NCI-H460 (cell line): ENCODE measurements around the gene PGC. TPM values are rescaled to one million over a fixed set of nuclear protein-coding genes. Genes with fewer than 3 reads are reported as not detected.
"Not testable (repeated sequence)": the region's sequence is repeated elsewhere in the genome, so short reads cannot be mapped to it uniquely, and the experiment has no call there.

Experiments
- DNase-seq: peaks from one replicate; pipeline ENCODE4 v3.0.0-alpha.2; 2016; ENCODE audit warnings: low read depth; ENCODE audit errors: extremely low read depth
- total RNA-seq: library from RNA; depleted of rRNA; stranded (reverse); fragments of >200 nt; shearing (Covaris generic); gene quantifications from 2 replicates; pipeline ENCODE4 v1.2.3, GENCODE V29; 2014

The PGC gene
- total RNA-seq, 1 experiment from 2014 or later: not detected

DNA sequence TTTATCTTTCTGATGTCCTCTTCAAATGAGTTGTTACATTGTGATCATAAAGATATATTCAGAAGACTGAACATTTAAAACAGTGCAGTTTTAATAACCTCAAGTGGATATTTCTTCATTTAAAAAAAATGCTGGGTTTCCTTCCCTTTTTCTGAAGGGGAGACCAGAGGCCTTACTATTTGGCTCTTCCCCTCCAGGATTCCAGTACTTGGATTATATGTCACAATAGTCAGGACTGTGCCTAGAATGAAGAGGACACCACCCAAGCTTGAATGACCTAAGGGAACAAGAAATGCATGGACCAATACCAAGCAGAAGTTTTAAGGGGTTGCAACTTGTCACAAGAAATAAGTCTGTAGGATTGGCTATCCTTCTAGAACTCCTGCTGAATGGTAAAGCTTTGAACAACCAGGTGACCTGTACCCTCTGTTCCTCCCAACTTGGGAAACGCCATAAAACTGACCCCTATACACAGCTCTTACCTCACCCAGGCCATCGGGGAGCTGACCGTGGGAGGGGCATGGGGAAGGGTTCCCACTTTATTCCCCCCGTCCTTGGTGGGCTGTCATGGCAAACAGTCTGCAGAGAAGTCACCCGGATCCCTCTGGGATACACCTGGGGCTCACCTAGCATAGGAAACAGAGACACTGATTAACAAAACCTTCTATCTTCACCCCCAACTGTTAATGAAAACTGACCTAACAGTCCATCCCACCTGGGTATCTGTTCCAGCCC is 30.5 kb upstream of the PGC start:
- no peak for DNase-seq

DNA sequence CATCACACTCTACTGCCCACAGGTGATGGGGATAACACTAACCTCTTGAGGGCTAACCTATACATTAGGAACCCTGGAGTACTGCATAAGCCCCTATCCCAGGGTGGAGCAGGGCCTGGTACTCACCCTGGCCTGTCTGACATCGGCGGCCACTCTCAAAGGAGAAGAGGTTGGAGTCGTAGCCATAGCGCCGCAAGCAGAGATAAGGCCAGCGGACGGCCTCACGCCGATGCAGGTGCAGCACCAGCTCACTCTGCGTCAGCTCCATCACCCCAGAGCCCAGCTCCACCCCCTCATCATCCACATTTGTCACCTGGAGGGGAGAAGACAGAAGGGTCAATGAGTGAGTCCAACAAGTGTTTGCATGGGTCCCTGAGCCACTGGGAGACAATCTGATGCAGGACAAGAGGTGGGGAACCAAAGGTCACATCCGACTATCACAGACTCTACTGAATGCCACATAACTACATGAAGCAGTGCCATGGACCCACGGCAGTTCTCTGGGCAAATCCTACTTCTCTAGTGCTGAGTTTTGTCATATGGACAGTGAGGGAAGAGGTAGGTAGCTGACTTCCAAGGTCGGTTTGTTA is 28.2 kb upstream of the PGC start:
- no peak for DNase-seq

DNA sequence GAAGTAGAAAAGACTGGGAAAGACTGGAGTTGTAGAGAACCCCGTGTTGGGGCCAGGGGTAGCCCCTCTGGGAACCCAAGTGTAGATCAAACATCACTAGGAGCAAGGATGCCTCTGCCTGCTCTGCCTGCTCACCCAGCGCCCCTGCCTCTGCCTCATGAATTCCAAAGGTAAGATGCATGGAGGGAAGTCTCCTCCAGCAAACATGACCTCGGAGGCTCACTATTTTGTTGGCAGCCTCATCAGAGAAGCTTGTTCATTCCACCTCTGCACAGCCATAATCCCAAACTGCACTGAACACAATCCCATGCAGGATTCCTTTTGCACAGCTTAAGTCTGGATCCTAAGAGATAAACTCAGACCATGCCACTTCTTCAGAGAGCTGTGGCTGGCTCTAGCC is 27.6 kb upstream of the PGC start:
- no peak for DNase-seq

DNA sequence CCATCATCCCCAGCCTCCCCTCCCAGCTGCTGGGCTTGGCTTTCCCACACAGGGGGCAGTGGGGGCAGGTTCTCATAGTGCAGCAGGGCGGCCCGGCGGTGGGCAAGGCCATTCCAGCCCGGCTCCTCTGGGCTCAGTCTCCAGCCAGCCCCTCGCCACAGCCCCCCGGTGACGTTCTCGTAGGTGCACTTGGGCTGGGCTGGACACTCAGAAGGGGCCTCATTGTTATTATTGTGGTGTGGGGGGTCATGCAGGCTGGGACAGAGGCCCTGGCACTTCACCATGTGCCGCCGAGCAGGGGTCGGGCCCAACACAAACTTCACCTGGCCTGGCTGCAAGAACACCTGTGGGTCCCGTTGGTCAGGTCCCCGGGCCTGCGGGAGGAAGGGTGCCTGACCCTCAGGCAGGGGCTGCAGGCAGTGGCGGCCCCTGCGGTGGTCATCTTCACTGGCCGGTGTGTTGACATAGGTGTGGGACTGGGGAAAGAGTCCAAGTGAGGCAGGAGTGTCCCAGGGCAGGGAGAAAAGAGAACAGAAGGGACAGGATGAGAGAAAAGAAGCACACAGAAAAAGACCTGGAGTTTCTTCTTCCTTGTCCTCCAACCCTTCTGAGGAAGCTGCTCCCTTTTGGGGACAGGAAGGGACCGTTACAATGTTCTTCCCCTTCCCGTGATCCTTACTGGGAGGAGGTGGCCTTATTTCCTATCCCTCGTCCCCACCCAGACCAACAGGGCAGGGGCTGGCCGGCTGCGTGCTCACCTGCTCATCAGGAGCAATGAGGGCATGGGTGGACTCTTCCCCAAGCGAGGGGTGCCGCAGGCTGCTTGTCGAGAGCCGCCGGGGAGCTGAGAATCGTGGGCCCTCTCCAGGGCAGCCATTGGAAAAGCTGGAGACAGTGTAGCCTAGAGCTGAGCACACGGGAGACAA is 24.1 kb upstream of the PGC start:
- no peak for DNase-seq

DNA sequence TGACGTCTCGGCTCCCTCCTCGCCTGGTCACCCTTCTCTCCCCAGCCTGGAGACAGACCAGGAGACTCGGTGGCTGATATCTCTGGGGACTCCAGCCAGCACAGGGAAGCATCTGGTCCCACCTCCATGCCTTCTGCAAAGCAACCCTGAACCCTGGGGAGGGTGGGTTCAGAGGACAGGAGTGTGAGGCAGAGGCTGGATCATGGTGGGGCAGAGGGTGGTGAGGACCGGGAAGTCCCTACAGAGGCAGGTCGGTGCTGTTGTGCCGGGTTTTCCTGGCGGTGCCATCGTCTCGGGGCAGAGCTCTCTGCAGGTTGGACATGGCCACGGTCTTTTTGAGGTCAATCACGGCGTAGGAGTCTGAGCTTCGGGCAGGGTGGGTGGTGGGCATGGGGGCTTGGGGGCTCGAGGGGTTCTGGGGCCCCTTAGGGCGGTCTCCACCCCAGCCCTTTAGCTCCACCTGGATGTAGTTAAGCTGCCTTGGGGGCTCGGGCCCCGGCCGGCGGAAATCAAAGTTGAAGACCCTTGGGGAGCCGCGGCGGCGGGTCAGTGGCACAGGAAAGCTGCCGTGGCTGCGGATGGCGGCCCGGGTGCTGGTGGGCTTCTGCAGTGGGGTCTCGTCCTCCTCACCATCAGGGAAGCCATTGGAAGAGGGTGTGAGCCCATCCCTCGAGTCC is 23.3 kb upstream of the PGC start:
- no peak for DNase-seq

- no peak for DNase-seq
These were observed 22.2 kb upstream of the PGC start for GRCh38 chr6:41769376-41769775.

GRCh38 chr6:41768545-41769308 is 21.5 kb upstream of the PGC start:
- DNase-seq: no peak

GRCh38 chr6:41767112-41767833 is 20.1 kb upstream of the PGC start:
- DNase-seq: peak; percentile 42

DNA sequence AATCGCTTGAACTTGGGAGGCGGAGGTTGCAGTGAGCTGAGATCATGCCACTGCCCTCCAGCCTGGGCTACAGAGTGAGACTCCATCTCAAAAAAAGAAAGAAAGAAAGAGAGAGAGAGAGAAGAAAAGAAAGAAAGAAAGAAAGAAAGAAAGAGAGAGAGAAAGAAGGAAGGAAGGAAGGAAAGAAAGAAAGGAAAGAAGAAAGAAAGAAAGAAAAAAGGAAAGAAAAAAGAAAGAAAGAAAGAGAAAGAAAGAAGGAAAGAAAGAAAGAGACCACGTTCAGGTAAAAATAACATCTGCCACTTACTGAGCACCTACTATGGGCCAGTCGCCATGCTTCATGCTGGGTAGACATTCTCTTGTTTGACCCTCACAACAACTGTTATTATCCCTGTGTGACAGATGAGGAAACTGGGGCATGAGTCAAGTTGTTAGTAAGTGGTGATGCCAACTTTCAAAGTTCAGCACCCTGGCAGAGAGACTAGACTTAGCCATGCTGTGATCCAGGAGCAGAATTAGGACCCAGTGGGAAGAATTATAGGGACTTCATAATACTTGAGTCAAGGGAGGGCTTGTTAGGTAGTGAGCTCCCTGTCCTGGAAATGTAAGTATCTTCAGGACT is 19.0 kb upstream of the PGC start:
- DNase-seq: not testable (repeated sequence)

GRCh38 chr6:41763470-41763869 is 16.3 kb upstream of the PGC start:
- DNase-seq: no peak

GRCh38 chr6:41759905-41760579 is 12.8 kb upstream of the PGC start:
- no peak for DNase-seq

DNA sequence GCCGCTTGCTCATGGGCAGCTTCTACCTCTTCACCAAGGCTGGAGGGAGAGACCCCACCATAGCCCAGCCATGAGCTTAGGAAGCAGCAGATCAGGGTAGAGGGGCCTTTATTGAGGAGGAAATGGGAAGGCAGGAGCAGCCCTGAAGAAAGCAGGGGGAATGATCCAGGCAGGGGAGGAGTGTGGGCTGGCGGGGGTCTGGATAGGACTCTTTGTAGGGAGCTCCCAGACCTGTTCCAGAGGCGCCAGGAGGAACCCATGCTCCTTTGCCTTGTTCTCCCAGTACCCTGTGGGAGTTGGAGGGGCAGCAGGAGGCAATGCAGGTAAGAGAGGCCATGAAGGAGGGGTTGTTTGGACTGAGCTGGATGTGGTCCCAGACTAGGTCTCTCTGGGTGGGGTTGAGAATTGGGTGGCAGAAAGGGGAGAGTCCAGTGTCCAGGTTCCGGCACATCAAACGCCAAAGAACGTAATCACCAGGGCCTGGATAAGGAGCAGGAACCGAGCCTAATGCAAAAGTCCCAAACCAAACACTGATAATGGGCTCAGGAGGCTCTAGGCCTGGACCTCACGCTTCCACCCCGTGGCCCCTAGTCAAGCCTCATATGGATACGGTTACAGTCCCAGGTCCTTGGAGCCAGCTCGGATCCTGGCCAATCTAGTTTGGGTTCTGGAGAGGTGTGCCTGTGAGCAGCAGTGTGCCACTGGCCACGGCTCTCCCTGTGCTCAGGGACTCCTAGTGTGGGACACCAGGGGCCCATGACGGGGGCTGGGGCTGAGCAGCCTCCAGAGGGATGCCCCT is 12.1 kb upstream of the PGC start:
- DNase-seq: no peak

- no peak for DNase-seq
These were observed 11.4 kb upstream of the PGC start for GRCh38 chr6:41758641-41759035.

DNA sequence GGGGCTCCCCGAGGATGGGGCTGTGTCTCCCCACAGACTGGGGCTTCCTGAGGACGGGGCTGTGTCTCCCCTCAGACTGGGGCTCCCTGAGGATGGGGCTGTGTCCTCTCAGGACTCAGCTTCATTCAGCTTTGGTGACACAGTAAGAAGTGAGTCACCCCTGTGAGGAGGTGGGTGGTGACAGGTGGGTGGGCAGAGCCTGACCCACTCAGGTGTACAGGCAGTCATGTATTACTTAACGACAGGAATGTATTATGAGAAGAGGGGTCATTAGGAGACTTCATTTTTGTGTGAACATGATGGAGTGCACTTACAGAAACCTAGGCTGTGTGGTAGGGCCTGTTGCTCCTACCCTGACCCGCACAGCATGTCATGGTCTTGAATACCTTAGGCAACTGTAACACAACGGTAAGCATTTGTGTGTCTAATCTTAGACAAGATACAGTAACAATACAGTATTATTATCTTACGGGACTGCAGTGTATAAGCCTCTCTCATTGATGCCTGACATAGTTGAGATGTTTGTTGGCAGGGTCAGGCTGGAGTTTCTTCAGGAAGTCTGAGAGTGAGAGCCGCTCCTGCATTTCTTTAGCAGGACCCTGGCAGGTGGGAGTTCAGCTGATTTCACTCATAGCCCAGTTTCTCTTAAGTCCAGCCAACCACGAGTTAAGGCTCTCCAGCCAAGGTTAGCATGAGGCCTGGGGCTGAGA is 10.9 kb upstream of the PGC start:
- no peak for DNase-seq

GRCh38 chr6:41757271-41757670 is 10.1 kb upstream of the PGC start:
- DNase-seq: no peak

- DNase-seq: no peak
These were observed 9.2 kb upstream of the PGC start for GRCh38 chr6:41756354-41756753.

DNA sequence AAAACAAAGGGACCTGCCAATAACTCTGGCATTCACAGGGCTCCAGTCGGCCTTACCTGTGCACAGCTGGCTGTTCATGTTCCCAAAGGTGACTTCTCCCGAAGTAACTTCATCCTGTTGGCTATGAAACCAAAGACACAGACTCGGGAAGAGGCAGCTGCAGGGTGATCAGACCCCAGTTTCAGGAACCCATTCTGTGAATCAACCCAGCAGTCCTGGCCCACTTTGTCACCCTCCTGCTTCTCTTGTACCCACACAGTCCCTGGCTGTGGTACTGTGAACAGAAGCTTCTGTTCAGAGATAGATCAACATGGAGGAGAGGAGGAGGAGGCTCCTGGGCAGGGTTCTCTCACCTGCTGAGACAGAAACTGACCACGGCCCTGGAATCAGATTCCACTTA is 8.7 kb upstream of the PGC start:
- no peak for DNase-seq
